Spleen (tissue), 7 donors: Measurements from ENCODE around the gene GHRL.

Experiments
- CTCF ChIP-seq, 11 experiments: fragments of 200-600 bp in 7 of 11; fragments of 450-650 bp in 4 of 11; sonication (generic) in 4 of 11; IDR thresholded peaks in 8 of 11; conservative IDR thresholded peaks in 3 of 11; 1 replicate in 7 of 11; 2 replicates in 4 of 11; pipeline versions ENCODE4 v1.4.0 to v1.8.0; 2016 to 2021; ENCODE audit warnings: antibody characterized with exemption in 11 of 11, inconsistent platforms in 4 of 11, mild to moderate bottlenecking in 1 of 11
- POLR2A ChIP-seq, 3 donors: fragments of 450-650 bp; IDR thresholded peaks; one replicate each; pipeline ENCODE4 v1.5.1; 2017; ENCODE audit warnings: antibody characterized with exemption in 3 of 3, mild to moderate bottlenecking in 1 of 3
- POLR2AphosphoS5 ChIP-seq, 3 donors: sonication (generic); formaldehyde crosslinking; IDR thresholded peaks; one replicate each; pipeline ENCODE4 v1.5.1; 2017; ENCODE audit warnings: antibody characterized with exemption in 3 of 3
- donor health status: DM: no; HTN: no; CAD: no; lungs with moderate emphysema.
- donor health status: DM: no; HTN: no; CAD: no.
- donor health status: DM: no; HTN: no; CAD: no.

GRCh38 chr3:10336761-10337160, 44.0 kb upstream of the GHRL start:
- TF ChIP-seq CTCF (IDR thresholded peaks at IDR 0.05 in 8 of 11, conservative IDR thresholded peaks at IDR 0.05 in 3 of 11): no peak
- no peak for TF ChIP-seq POLR2AphosphoS5 (IDR thresholded peaks at IDR 0.05)
- TF ChIP-seq POLR2A (IDR thresholded peaks at IDR 0.05): no peak
